ENCODE measurements around the gene ARL15. TPM values are rescaled to one million over a fixed set of nuclear protein-coding genes. Genes with fewer than 3 reads are reported as not detected.

ARL15 gene
- total RNA-seq (2014; rRNA removed) (6.0 and 6.9 TPM in 2 replicates), Bru-seq, nascent RNA (percentile 52 among the genes with signal in this experiment), BruChase-seq, experiment 1, labeled RNA remaining after a 6-hour chase (percentile 48 among the genes with signal in this experiment), BruChase-seq, experiment 2, labeled RNA remaining after a 2-hour chase (percentile 60 among the genes with signal in this experiment)
- long read RNA-seq, partial matches to known transcripts = 0 of 2 reads
- long read RNA-seq, other reads (novel, unspliced or antisense) = 2 of 2 reads

- Histone ChIP-seq H2AFZ (ENCODE audit: low read length) (peak within 1 kb of the TSS; percentile 96), H3K9me2 (replicated peaks; ENCODE audit: low read length) (no peaks in the 10 kb centered on the region), H3K9ac (ENCODE audit: low read length) (peak within 1 kb of the TSS; percentile 76), H3K27me3 (ENCODE audit: low read length) (no peaks in the 10 kb centered on the region), H3K4me3 (ENCODE audit: low read length) (peak within 1 kb of the TSS; percentile 95), H3K4me2 (ENCODE audit: low read length) (peak within 1 kb of the TSS; percentile 98), H3K9me3 (ENCODE audit: low read length) (no peaks in the 10 kb centered on the region), H3K36me3 (ENCODE audit: low read depth, low read length) (no peaks in the 10 kb centered on the region), H3F3A (ENCODE audit: low read length, unreplicated experiment) (no peaks in the 10 kb centered on the region), H3K27ac (ENCODE audit: low read length) (no peak within 1 kb of the TSS), H3K4me1 (ENCODE audit: insufficient read depth, low read length) (peaks cover 9% of the 10 kb centered on the region; the same call in 1 of the 2 replicates), H3K79me2 (ENCODE audit: low read length) (peaks cover 13% of the 10 kb centered on the region), H4K20me1 (ENCODE audit: low read length) (no peaks in the 10 kb centered on the region)
- POLR2A ChIA-PET (ENCODE audit: unreplicated experiment) = interaction anchor here (0.6 to 0.7 kb wide), 5 partner anchors 76 to 594 kb away, joined by 3 to 6 read pairs (median 3); no protein-coding TSS in a partner anchor
- CTCF ChIA-PET = interaction anchor here (0.5 to 1.4 kb wide), 6 partner anchors 48 to 1195 kb away, joined by 3 to 6 read pairs (median 3); no protein-coding TSS in a partner anchor
- ATAC-seq (peak; percentile 87), DNase-seq (peak; percentile 89)
- TSS peak; percentile 98 for BruUV-seq (replicated peaks)
- TF ChIP-seq CTCF (conservative IDR thresholded peaks at IDR 0.05; ENCODE audit: low read depth, low read length) (no peak), EZH2 (IDR thresholded peaks at IDR 0.05; ENCODE audit: low read length, unreplicated experiment) (no peak)
- intact Hi-C loops (cut with micrococcal nuclease) = loop anchor here (2.0 kb wide), 2 partner anchors 68 to 108 kb away; no protein-coding TSS in a partner anchor
Measured at GRCh38 chr5:54310433-54311175, at the start of gene ARL15. Gene ARL15 (minus strand): TSS chr5:54310573.

- BruUV-seq (replicated peaks) = no TSS peak
- H3K9ac ChIP-seq (ENCODE audit: low read length) = no peak overlapping the region
- no peaks in the 10 kb centered on the region for H3K27me3 ChIP-seq (ENCODE audit: low read length)
- peak; percentile 94 for ATAC-seq
- H3K79me2 ChIP-seq (ENCODE audit: low read length) = no peaks in the 10 kb centered on the region
- POLR2A ChIA-PET (ENCODE audit: unreplicated experiment) = no interaction called here
- peak overlapping the region; percentile 18; the same call in 1 of the 2 replicates for H3K4me2 ChIP-seq (ENCODE audit: low read length)
- H3K9me3 ChIP-seq (ENCODE audit: low read length) = no peaks in the 10 kb centered on the region
- no peak overlapping the region for H3K27ac ChIP-seq (ENCODE audit: low read length)
- H3K36me3 ChIP-seq (ENCODE audit: low read depth, low read length) = no peaks in the 10 kb centered on the region
- H3K9me2 ChIP-seq (replicated peaks; ENCODE audit: low read length) = no peaks in the 10 kb centered on the region
- peak; percentile 67 for DNase-seq
- peaks cover 15% of the 10 kb centered on the region for H3K4me1 ChIP-seq (ENCODE audit: insufficient read depth, low read length)
- no peaks in the 10 kb centered on the region for H3F3A ChIP-seq (ENCODE audit: low read length, unreplicated experiment)
- CTCF ChIA-PET = no interaction called here
- no peak for TF ChIP-seq CTCF (conservative IDR thresholded peaks at IDR 0.05; ENCODE audit: low read depth, low read length)
- TF ChIP-seq EZH2phosphoT487 (IDR thresholded peaks at IDR 0.05; ENCODE audit: borderline replicate concordance, low read length) = no peak
- TF ChIP-seq EZH2 (IDR thresholded peaks at IDR 0.05; ENCODE audit: low read length, unreplicated experiment) = no peak
- peak overlapping the region; percentile 48 for H2AFZ ChIP-seq (ENCODE audit: low read length)
- H4K20me1 ChIP-seq (ENCODE audit: low read length) = no peaks in the 10 kb centered on the region
- intact Hi-C loops (cut with micrococcal nuclease) = loop anchor here (5.0 kb wide), 1 partner anchor 38 kb away; no protein-coding TSS in a partner anchor
- H3K4me3 ChIP-seq (ENCODE audit: low read length) = no peak overlapping the region
Measured at GRCh38 chr5:54360089-54360488, 49.7 kb upstream of the ARL15 start.

All from PC-3 (cell line).